SK-N-SH (cell line): ENCODE results near the gene KLHL7. TPM values are rescaled to one million over a fixed set of nuclear protein-coding genes. Genes with fewer than 3 reads are reported as not detected.
"Not testable (repeated sequence)": the region's sequence is repeated elsewhere in the genome, so short reads cannot be mapped to it uniquely, and the experiment has no call there.

Source experiments
- CTCF ChIA-PET: fragments of 300-600, 350-600 bp; formaldehyde crosslinking; extraction: SDS; loops from one replicate; lab custom pipeline; 2021; lab: Yijun Ruan, JAX
- POLR2A ChIA-PET: fragments of 350-600 bp; sonication (Branson Sonifier 250); formaldehyde crosslinking; extraction: SDS; loops from one replicate; lab custom pipeline; 2020; ENCODE audit warnings: antibody characterized with exemption, inconsistent platforms; lab: Yijun Ruan, JAX
- DNase-seq: peaks from one replicate; pipeline ENCODE4 v3.0.0; 2012
- H2AFZ ChIP-seq: fragments of 200-600 bp; sonication (generic); 2 replicates; pipeline ENCODE4 v1.8.1; 2016; ENCODE audit warnings: antibody characterized with exemption, mild to moderate bottlenecking, low read depth
- H3F3A ChIP-seq: fragments of 200-600 bp; sonication (generic); replicated peaks from 2 replicates; pipeline ENCODE3; 2016; ENCODE audit warnings: antibody characterized with exemption, mild to moderate bottlenecking; ENCODE audit not compliant: insufficient read depth
- H3K27ac ChIP-seq, 2 experiments: fragments of 200-500 bp in 1 of 2; fragments of 200-600 bp in 1 of 2; sonication (Bioruptor generic) in 1 of 2; sonication (generic), shearing (Covaris generic) in 1 of 2; 2 replicates each; pipeline versions ENCODE4 v1.5.1 to v1.6.1; 2014 to 2016; ENCODE audit warnings: low read depth in 2 of 2, inconsistent platforms in 1 of 2, low read length in 1 of 2, mild to moderate bottlenecking in 1 of 2, mixed read lengths in 1 of 2
- H3K27me3 ChIP-seq: fragments of 200-600 bp; sonication (generic), shearing (Covaris generic); 2 replicates; pipeline ENCODE4 v1.6.1; 2016; ENCODE audit warnings: mixed run types; ENCODE audit not compliant: insufficient read depth
- H3K36me3 ChIP-seq, 2 experiments: fragments of 200-500 bp in 1 of 2; fragments of 200-600 bp in 1 of 2; sonication (Bioruptor generic) in 1 of 2; sonication (generic) in 1 of 2; replicated peaks in 1 of 2; 2 replicates each; pipeline versions ENCODE3 to v1.5.1; 2014 to 2016; ENCODE audit warnings: low read length in 1 of 2, mild to moderate bottlenecking in 1 of 2; ENCODE audit not compliant: insufficient read depth in 2 of 2, control insufficient read depth in 1 of 2
- H3K4me1 ChIP-seq, 2 experiments: fragments of 200-500 bp in 1 of 2; fragments of 200-600 bp in 1 of 2; sonication (Bioruptor generic) in 1 of 2; sonication (generic), shearing (Covaris generic) in 1 of 2; 2 replicates each; pipeline versions ENCODE4 v1.5.1 to v1.6.1; 2014 to 2016; ENCODE audit warnings: low read depth in 1 of 2, low read length in 1 of 2, mixed run types in 1 of 2; ENCODE audit not compliant: insufficient read depth in 2 of 2, control insufficient read depth in 1 of 2
- H3K4me2 ChIP-seq: fragments of 200-600 bp; sonication (generic), shearing (Covaris generic); 2 replicates; pipeline ENCODE4 v1.6.1; 2017; ENCODE audit warnings: mixed run types
- H3K4me3 ChIP-seq, 2 experiments: fragments of 200-500 bp in 1 of 2; fragments of 200-600 bp in 1 of 2; sonication (Bioruptor generic) in 1 of 2; sonication (generic), shearing (Covaris generic) in 1 of 2; 2 replicates each; pipeline versions ENCODE4 v1.5.1 to v1.8.1; 2014 to 2016; ENCODE audit warnings: low read depth in 2 of 2, inconsistent platforms in 1 of 2, low read length in 1 of 2, mild to moderate bottlenecking in 1 of 2, mixed read lengths in 1 of 2, moderate library complexity in 1 of 2
- H3K79me2 ChIP-seq: fragments of 200-600 bp; sonication (generic); 2 replicates; pipeline ENCODE4 v1.8.1; 2017; ENCODE audit warnings: mild to moderate bottlenecking; ENCODE audit not compliant: insufficient read depth
- H3K9ac ChIP-seq: fragments of 200-600 bp; sonication (generic); 2 replicates; pipeline ENCODE4 v1.6.1; 2017; ENCODE audit warnings: mixed run types
- H3K9me2 ChIP-seq: fragments of 200-600 bp; sonication (generic); 2 replicates; pipeline ENCODE4 v1.6.1; 2017; ENCODE audit warnings: mixed run types
- H3K9me3 ChIP-seq: fragments of 200-600 bp; sonication (generic); 2 replicates; pipeline ENCODE4 v1.6.1; 2017; ENCODE audit warnings: mixed run types, mild to moderate bottlenecking, moderate library complexity
- H4K20me1 ChIP-seq: fragments of 200-600 bp; sonication (generic); 2 replicates; pipeline ENCODE4 v1.6.1; 2017; ENCODE audit warnings: mild to moderate bottlenecking, mixed run types; ENCODE audit not compliant: insufficient read depth
- EP300 ChIP-seq, 2 experiments: IDR thresholded peaks; 2 replicates each; pipeline versions ENCODE4 v1.4.0 to v1.6.1; 2012; ENCODE audit warnings: borderline replicate concordance in 1 of 2, low read depth in 1 of 2, low read length in 1 of 2
- POLR2AphosphoS5 ChIP-seq: IDR thresholded peaks from 2 replicates; pipeline ENCODE4 v1.6.1; 2012; ENCODE audit warnings: low read depth, low read length
- RAD21 ChIP-seq: IDR thresholded peaks from 2 replicates; pipeline ENCODE4 v1.6.1; 2012; ENCODE audit warnings: mild to moderate bottlenecking, low read length
- REST ChIP-seq: IDR thresholded peaks from 2 replicates; pipeline ENCODE4 v1.6.1; 2012; ENCODE audit warnings: mild to moderate bottlenecking, low read depth, low read length, moderate library complexity
- SIN3A ChIP-seq: IDR thresholded peaks from 2 replicates; pipeline ENCODE4 v1.6.1; 2012; ENCODE audit warnings: low read depth, mild to moderate bottlenecking, low read length, moderate library complexity, borderline replicate concordance
- TAF1 ChIP-seq: IDR thresholded peaks from 2 replicates; pipeline ENCODE4 v1.6.1; 2012; ENCODE audit warnings: low read depth, mild to moderate bottlenecking, low read length, moderate library complexity, borderline replicate concordance
- WGBS: methylation state at CpG from one replicate; pipeline ENCODE4 v1.1.6; 2017; ENCODE audit warnings: low lambda C conversion rate; 5-methylcytosine and 5-hydroxymethylcytosine counted together
- polyA plus RNA-seq, 3 experiments: library from polyadenylated mRNA; depleted of rRNA; stranded (reverse); fragments of >200 nt; gene quantifications; 2 replicates each; pipeline ENCODE4 v1.2.3, GENCODE V29; 2012
- TF ChIP-seq, protein P1 (sequence below): IDR thresholded peaks from 2 replicates; pipeline ENCODE4; 2012

The KLHL7 gene
- polyA plus RNA-seq, 1 of the 3 experiments (the other 2 are of a cell fraction) = 30.8 TPM

DNA sequence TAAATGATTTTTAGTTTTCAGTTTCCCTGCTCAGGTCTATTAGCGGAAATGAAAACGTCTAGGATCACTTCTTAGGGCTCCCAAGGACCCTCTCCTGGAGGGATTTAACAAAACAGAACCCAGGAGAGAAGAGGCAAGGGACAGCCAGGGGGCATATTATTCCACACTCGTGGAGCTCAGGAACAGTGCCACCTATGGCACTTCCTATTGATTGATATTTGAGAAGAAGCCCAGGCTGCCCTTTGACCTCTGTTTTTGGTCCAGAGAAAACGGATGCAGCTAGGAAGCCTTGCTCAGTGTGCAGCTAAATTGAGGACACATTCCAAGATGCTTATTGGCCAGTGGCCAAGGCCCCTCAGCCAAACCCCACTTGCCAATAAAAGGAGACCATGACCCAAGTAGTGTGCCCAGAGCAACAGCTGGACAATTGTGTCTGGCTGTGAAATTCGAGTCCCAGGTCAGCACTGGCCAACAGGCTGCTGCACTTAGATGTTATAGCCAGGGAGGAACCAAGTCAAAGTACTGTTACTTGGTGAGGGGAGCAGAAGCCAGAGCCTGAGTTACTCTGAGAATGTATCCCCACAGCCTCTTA, 117.0 kb downstream of the KLHL7 start:
- Histone ChIP-seq H3F3A (no peaks in the 10 kb centered on the region), H3K4me1 (peaks cover 0 to 7% of the 10 kb centered on the region in 2 experiments; a peak in 1 of 4 replicates), H3K36me3 (no peaks in the 10 kb centered on the region), H3K9me3 (no peaks in the 10 kb centered on the region), H3K27ac (no peak overlapping the region), H3K4me3 (no peak overlapping the region)
- 35% methylated on average over 5 of the region's 5 CpGs for WGBS
- TF ChIP-seq REST (no peak), TAF1 (no peak), SIN3A (no peak), RAD21 (no peak), EP300 (IDR thresholded peaks at IDR 0.05; ENCODE audit: borderline replicate concordance in 1 of 2, low read depth in 1 of 2, low read length in 1 of 2) (no peak), POLR2AphosphoS5 (no peak)
- TF ChIP-seq, protein P1, sequence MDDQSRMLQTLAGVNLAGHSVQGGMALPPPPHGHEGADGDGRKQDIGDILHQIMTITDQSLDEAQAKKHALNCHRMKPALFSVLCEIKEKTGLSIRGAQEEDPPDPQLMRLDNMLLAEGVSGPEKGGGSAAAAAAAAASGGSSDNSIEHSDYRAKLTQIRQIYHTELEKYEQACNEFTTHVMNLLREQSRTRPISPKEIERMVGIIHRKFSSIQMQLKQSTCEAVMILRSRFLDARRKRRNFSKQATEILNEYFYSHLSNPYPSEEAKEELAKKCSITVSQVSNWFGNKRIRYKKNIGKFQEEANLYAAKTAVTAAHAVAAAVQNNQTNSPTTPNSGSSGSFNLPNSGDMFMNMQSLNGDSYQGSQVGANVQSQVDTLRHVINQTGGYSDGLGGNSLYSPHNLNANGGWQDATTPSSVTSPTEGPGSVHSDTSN = no peak
- TF ChIP-seq, all 33 proteins: peak for 0
- CTCF ChIA-PET = interaction anchor here (2.4 kb wide), 1 partner anchor 51 kb away, joined by 10 read pairs; no protein-coding TSS in a partner anchor
- Histone ChIP-seq H3K27me3 (0 out of 2 replicates have a peak, but pooled peaks cover 4% of the 10 kb centered on the region), H3K4me2 (no peak overlapping the region), H2AFZ (no peak overlapping the region), H3K9ac (no peak overlapping the region), H3K9me2 (no peaks in the 10 kb centered on the region), H4K20me1 (no peaks in the 10 kb centered on the region), H3K79me2 (no peaks in the 10 kb centered on the region)
- DNase-seq = no peak
- POLR2A ChIA-PET = no interaction called here

- H3K27me3 ChIP-seq, H3K9me3 ChIP-seq, CTCF ChIA-PET, H3K4me3 ChIP-seq, H3K9ac ChIP-seq, H3K79me2 ChIP-seq, H3K4me2 ChIP-seq, H3K4me1 ChIP-seq, H3K36me3 ChIP-seq, POLR2A ChIA-PET, DNase-seq, H3F3A ChIP-seq, H2AFZ ChIP-seq, H3K27ac ChIP-seq, H3K9me2 ChIP-seq, H4K20me1 ChIP-seq: not testable (repeated sequence)
- WGBS = 56% methylated on average over 4 of the region's 4 CpGs
Measured at GRCh38 chr7:23224364-23224763, 118.8 kb downstream of the KLHL7 start.
